NCI-H524 treated with DMSO at 0.1 percent for 48 hours (cell line): ENCODE results near the gene TNNT1.
"Not testable (repeated sequence)": the region's sequence is repeated elsewhere in the genome, so short reads cannot be mapped to it uniquely, and the experiment has no call there.

Experiments used
- DNase-seq: peaks from one replicate; lab custom pipeline; 2025; lab: John Stamatoyannopoulos, UW

The TNNT1 gene

DNA sequence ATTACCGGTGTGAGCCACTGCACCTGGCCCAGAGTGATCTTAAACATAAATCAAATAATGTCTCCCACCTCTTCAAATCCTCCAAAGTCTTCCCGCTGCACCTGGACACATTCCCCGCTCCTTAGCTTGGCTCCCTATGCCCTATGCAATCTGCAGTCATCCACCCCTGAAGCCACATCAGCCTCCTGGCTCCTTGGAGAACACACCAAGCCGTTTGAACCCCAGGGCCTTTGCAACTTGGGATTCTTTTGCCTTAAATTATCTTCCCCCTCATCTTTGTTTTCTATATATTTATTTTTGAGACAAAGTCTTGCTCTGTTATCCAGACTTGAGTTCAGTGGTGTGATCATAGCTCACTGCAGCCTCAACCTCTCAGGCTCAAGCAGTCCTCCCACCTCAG is 20.1 kb upstream of the TNNT1 start:
- DNase-seq, result no peak

DNA sequence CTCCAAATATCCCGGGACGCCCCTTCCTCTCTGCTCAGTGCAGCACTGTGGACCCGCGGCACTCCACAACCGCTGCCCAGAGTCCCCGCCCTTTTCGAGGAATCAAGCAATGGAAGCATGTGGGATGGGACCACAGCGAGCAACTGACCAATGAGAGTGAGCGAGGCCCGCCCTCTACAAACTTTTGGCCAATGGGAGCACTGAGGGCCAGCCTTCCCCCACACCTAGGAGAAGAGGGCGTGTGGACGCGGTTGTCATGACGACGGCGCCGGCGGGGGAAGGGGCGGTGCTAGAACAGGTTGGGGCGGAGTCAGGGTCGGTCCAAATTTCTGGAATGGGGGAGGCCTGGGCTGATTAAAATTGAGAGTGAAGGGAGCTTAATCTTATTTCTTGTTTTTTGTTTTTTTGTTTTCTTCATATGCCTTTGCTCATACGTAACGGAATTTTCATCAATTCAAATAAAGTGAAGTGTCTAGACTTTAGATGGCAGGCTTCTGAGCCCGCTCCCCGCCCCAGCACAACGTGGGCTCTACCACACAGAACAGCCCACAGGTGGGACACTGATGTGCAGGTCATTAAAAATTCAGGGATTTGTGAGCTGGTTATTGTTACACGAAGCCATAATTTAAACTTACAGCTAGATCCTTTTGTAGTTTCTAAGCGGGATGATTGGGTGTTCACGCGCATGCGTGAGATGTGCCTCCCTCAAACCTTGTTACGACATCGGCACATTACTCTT is 17.7 kb upstream of the TNNT1 start, which contains the start of gene DNAAF3:
TSS of gene DNAAF3 (minus strand) at position 84 of the 739 bp plus-strand sequence. CDS start 200 bp downstream, outside the sequence.
- DNase-seq, result peak; percentile 85

DNA sequence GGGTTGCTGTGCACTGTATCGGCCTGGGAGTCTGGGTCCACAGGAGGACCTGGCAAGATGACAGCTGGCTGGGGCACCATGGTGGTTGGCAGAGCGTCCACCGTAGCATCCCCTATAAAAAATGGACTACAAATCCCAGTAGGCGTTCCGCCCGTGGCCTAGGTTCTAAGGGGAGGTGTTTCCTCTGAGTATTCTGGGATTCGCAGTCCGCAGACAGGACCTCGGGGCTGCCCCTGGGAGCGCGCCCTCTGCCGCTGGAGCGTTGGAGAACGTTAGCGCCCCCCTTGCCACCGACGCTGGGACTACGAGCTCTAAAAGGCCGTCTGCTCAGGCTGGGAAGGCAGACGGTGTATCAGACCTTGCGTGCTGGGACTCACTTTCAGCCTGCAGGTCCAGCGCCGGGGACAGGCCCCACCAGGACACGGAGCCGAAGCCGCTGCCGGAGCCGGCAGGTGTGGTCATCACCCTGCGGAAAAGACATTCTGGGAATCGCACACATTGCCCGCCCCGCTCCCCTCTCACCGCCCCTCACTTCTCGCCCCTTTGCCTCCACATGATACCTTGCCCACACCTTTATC is 17.0 kb upstream of the TNNT1 start:
- peak; percentile 55 for DNase-seq

DNA sequence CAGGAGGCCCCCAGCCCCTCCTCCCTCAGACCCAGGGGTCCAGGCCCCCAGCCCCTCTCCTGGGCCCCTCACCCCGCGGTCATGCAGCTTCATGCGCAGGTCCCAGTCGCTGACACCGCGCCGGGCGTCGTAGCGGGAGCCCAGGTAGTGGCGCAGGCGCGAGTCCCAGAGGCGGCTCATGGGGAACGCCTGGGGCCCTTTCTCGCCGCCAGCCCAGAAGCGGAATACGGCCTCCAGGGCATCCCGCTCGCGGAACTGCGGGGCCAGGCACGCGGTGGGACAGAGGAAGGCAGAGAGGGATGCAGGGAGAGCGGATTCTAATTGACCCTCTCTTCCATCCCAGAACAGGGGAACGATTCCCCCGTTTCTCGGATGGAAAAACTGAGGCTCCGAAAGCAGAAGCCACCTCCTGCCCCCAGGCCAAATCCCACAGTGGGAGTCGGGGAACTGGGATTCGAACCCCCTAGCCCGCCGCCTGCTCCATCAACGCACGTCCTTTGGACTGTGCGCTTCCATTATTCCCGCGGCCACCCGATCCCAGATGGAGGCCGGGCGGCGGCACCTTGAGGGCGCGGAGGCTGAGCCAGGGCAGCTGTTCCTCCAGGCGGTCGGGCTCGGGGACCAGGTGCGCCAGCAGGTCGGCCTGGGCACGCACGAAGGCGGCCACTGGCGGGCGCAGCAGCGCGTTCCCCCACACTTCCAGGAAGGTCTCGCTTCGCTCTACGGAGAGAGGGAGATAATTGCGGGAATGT is 12.7 kb upstream of the TNNT1 start:
- no peak for DNase-seq

DNA sequence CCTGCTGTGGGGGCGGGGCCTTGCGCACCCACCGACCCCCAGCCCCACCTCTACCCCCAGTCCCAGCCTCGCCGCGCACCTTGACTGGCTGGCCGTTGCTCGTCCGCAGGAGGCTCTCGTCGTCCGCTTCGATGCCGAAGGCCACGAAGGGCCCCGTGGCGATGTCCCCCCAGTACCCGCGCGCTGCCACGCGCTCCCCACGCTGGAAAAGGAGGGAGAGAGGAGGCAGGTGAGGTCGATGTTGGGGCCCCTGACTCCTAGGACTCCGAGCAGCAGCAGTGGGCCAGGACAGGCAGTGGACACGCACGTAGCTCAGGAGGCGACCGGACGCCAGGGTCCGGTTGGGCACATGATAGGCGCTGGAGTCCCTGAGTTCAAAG is 12.0 kb upstream of the TNNT1 start:
- no peak for DNase-seq

DNA sequence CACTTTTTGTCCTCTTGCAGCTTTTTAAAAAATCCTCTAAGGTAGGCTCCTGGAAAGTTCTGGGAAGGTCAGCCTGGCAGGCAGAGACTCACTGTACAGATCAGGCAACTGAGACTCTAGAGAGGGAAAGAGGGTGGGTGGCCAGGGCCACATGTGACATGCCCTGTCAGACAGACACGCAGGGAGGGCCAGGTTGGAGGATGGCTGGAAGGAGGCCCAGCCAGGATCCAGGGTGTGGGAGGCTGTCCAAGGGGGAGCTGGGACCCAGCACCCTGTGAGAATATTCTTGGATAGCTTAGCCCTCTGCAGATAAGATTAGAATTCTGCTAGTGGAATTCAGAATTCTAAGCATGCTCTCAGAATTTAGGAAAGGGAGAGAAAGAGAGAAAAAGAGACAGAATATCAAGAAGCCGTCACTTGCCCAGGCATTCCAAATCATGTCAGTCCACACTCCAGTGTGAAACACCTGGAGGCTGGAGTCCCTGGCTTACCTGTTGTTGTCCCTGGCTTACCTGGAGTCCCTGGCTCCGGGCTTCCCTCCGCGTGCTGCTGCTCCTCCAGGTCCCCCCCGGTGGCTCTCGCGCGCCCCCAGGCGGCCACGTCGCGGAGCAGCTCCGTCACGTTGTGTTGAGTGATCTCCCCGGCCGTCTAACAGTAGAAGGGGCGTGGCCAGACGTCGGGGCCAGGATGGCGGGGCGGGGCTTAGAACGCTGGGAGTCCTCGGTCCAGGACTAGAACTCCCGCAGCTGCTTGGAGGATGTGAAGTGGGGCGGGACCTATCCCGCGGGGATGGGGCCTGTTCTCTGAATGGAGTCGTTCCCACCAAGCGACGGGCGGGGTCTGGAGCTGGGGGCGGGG is 11.4 kb upstream of the TNNT1 start:
- DNase-seq, result no peak

DNA sequence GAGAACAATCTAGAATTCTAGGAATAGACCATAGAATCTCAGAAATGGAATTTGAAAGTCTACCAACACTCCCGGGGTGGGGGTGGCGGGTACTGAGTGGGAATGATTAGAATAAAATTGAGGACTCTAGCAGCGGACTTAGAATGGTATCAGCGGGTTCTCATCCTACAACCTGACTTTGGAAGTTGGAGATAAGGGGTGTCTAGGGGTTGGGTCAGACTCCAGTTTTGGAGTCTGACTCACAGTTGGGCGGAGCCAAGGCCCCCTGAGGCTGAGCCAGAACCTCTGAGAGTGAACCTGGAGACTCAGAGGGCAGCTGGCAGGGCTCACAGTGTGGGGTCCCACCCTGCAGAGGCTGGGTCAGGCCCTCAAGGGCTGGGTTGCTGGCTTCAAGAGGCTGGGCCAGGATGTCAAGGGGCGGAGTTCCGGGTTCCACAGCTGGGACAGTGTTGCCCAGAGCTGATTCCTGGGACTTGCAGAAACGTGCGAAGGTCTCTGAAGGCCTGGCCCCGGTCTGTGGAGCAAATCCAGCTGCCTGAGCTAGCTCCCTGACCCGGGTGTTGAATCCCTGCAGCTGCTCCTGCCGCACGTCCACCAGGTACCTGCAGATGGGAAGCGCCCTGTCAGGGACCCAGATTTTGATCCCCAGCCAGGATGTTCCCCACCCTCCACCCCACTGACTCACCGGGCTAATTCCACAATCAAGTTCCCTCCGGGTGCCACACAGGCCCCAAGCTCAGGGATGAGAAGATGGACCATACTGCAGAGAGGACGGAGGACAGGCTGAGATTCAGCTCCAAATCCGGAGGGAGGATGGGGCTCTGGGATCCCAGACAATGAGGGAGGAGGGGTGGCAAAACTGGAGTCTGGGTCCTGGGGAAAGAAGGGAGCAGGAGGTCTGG is 10.1 kb upstream of the TNNT1 start:
- DNase-seq, result no peak

DNA sequence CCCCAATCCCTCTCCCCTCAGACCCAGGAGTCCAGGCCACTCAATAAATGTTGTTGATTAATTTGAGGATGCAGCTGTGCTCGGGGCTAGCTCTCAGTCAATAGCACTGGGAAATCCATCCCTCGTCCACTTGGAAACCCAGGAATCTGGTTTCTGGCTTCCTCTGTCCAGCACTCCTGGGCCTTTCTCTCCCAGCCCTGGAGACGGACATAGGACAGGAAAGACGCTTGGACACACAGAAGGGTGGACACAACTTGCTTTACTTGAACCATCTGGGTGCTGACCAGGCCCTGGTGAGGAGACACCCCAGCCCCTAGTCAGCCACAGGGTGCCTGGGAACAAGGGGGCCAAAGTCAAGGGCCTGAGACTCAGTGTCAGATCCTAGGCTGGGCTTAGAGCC is 9.4 kb upstream of the TNNT1 start:
- DNase-seq, result no peak

DNA sequence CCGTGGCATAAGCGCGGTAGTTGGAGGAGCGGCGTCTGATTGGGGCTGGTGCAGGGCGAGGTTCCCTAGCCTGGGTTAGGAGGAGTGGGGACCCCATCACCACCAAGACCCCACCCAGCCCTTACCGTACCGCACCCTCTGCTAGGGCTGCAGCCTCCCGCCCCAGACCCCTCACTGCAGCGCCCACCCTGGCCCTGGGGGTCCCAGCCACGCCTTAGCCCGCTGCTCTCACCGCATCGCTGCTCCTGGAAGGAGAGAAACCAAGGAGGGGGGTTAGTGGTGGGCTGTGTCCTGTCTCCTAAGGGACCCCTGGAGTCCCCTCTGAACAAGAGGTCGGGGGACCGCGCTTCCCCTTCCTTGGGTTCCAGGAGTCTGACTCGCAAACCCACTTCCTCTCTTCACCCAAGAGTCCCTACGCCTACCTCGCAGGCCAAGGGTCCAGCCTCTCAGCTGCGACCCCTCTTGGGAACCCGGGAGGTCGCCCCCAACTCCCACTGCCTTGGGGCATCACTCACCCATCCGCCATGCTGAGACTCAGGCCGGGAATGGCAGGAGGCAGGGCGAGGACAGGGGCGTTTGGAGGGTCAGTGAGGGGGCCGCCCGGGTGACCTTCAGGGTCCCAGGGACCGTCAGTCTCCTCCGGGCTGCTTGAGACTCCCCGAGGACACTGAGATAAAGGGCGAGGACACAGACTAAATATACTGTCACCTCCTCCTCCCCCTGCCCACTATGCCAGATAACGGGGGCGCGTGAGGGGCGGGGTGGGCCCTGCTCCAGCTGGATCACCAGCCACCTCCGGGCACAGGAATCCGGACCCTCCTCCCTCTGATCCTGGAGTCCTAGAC is 8.3 kb upstream of the TNNT1 start, which contains the start of gene TNNI3:
TSS of gene TNNI3 (minus strand) at position 669 of the 845 bp plus-strand sequence. CDS start at position 526, 143 bp downstream.
- DNase-seq, result no peak

DNA sequence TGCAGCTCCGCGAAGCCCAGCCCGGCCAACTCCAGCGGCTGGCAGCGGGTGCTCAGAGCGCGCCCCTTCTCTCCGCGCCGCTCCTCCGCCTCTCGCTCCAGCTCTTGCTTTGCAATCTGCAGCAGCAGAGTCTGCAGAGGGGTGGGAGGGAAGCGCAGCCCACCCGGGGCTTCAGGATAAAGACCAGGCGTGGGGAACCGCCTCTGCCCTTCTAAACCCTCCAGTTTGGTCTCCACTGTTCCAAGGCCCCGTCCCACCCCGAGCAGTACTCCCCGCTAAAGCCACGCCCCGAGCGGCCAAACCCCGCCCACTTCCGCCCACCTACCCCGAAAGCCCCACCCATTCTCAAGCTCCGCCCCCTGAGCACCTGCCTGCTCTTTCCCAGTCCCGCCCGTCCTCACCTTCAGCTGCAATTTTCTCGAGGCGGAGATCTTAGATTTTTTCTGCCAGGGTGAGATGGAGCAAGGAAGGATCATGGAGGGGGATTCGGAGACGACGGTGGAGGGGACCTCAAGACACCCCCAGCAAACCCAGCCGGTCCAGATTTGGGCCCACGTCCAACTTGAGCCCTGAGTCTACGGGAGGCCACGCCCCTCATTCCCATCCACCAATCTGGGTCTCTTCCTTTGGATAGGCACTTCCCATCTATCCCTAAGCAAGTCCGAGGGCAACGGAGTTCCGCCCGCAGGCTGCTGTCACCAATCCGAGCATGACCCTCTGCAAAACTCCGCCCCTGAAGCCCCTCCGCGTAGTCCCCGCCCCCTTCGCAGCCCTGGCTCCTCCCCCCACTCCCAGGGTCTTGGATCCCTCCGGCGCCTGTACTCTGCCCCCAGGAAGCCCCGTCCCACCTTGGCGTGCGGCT is 7.4 kb upstream of the TNNT1 start:
- DNase-seq, result no peak

DNA sequence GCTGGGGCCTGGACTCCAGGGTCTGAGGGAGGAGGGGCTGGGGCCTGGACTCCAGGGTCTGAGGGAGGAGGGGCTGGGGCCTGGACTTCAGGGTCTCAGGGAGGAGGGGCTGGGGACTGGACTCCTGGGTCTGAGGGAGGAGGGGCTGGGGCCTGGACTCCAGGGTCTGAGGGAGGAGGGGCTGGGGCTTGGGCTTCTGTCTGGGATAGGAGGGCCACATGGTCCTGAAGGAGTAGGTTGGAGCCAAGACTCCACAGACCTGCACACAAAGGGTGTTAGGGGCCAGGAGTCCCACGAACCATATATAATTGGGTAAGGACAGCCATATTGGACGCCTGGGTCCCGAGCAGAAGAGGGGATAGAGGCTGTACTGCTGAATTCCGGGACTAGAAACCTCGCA is 6.8 kb upstream of the TNNT1 start:
- DNase-seq, result not testable (repeated sequence)

DNA sequence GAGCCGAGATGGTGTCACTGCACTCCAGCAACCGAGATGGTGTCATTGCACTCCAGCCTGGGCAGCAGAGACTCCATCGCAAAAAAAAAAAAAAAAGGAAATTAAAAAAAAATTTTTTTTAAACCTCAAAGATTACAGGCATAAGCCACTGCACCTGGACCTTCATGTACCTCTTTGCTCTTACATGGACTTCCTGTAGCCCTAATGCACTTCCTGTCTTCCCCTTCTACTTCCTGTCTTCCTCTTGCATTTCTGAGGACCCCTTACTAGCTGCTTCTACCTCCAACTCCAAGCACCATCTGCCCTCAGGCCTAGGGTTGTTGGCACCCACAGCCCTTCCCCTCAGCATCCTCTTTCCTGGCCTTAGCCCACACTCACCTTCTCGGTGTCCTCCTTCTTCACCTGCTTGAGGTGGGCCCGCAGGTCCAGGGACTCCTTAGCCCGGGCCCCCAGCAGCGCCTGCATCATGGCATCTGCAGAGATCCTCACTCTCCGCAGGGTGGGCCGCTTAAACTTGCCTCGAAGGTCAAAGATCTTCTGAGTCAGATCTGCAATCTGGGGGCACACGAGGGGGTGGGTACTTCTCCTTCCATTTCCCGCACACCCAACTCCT is 4.8 kb upstream of the TNNT1 start:
- DNase-seq, result no peak

DNA sequence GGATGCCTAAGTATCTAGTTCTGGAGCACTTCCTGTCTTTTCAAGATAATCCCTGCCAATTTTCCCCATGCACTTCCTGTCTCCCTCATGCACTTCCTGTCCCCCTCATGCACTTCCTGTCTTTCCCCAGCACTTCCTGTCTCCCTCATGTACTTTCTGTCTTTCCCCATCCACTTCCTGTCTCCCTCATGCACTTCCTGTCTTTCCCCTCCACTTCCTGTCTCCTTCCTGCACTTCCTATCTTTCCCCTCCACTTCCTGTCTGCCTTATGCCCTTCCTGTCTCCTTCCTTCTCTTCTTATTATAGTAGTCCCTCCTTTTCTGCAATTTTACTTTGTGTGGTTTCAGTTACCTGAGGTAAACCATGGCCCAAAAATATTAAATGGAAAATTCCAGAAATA is 3.0 kb upstream of the TNNT1 start:
- peak; percentile 30 for DNase-seq

DNA sequence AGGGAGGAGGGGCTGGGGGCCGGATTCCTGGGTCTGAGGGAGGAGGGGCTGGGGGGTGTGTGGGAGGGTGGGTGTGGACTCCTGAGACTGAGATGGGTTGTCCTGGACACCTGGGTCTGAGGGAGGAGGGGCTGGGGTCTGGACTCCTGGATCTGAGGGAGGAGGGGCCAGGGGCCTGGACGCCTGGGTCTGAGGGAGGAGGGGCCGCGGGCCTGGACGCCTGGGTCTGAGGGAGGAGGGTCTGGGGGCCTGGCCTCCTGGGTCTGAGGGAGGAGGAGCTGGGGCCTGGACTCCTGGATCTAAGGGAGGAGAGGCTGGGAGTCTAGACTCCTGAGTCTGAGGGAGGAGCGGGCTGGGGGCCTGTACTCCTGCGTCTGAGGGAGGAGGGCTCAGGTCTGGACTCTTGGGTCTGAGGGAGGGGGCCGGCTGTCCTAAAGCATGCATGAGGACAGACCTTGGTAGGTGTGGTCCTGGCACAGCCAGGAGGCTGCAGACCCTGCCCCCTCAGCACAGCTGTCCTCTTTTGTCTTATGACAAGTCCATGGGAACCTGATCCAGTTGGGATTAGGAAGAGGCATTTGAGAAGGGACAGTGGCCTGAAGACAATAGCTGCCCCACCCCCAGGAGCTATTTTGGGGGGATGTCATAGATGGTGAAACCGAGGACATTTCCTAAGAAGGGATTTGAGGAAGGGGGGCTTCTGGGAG is 1.3 kb downstream of the TNNT1 start:
- DNase-seq, result no peak

DNA sequence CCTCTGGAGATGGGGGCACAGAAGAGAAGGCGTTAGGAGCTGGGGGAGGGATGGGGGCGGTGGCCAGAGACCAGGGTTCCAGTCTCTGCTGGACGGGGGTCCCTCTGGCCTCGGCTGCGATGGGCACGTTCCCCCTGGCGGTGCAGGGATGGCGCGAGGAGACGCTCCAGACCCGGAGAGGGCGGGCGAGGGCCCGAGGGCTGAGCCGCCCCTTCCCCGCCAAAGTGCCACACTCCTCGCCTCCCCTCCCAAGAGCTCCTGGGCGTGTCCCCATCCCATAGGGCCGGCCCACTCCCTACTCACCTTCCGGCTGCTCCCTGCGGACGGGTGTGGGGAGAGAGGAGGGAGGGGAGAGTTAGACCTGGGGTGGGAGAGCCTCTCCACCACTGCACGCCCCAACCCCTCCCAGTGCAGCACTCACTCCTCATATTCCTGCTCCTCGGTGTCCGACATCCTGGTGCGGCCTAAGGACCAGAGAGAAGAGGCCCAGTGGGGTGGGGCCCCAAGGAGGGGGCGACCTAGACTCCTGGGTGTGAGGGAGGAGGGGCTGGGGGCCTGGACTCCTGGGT is 2.2 kb downstream of the TNNT1 start:
- no peak for DNase-seq

DNA sequence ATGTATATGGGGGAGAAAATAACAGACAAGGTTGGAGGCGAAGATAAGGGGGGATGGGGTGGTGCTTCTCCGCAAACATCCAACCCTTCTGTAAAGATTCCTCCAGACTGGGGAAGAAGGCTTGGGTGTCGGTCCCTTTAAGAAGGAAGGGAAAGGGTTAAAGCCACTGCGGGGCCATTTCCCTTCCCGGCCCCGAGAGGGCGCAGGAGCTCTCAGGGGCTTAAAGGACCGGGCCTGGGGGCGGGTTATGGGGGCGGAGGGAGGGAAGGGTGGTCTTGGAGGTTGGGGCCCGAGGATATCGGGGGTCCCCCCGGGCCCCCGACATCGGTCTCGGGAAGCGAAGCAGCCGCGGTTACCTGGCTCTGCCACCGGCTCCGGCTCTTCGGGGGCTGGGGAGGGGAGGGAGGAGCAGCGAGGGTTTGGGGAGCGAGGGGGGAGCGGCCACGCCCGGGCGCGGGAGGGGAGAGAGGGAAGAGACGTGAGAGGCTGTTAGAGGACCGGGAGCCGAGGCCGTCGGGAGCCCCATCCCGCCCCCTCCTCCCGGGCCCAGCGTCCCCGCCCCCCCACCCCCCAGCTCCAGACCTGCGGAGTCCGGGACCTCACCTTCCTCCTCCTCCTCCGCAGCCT is 2.8 kb downstream of the TNNT1 start:
- no peak for DNase-seq

DNA sequence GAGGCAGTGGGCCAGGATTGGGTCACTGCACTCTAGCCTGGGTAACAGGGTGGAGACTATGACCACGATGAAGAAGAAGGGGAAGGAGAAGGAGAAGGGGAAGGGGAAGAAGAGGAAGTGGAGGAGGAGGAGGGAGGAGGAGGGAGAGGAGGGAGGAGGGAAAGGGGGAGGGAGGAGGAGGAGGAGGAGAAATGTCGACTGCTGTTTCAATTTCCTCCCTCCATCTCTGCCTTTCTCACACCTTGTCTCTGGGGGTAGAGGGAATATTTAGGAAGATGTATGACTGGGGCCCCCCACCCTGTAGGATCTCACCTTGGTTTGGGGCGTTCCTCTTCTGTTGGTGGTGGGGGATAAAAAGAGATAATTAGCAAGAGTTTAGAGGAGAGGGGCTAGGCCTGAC is 3.8 kb downstream of the TNNT1 start:
- no peak for DNase-seq
